GM12878 (cell line): ENCODE data around the gene SCIN. TPM values are rescaled to one million over a fixed set of nuclear protein-coding genes. Genes with fewer than 3 reads are reported as not detected.

ENCODE experiments used
- ATAC-seq: fragments of 200-7000 bp; cut with Tn5 transposase; 3 replicates; pipeline ENCODE4 v1.9.1; 2020; ENCODE audit warnings: mild to moderate bottlenecking, moderate library complexity
- BruUV-seq: library from RNA; stranded (reverse); fragments of 400-500 nt; replicated peaks from 2 replicates; lab custom pipeline; 2021; lab: Mats Ljungman, UMichigan
- CTCF ChIA-PET: fragments of 300-600 bp; sonication (Branson Sonifier 250); formaldehyde crosslinking; extraction: SDS; loops from one replicate; lab custom pipeline; 2021; ENCODE audit warnings: inconsistent platforms; lab: Yijun Ruan, JAX
- POLR2A ChIA-PET: fragments of 350-600 bp; formaldehyde crosslinking; extraction: SDS; loops from one replicate; lab custom pipeline; 2021; ENCODE audit warnings: inconsistent platforms; lab: Charles Lee
- RAD21 ChIA-PET: fragments of 300-600 bp; sonication (Branson Sonifier 250); formaldehyde crosslinking; loops from one replicate; lab custom pipeline; 2023; ENCODE audit warnings: antibody characterized with exemption; ENCODE audit not compliant: unreplicated experiment; lab: Charles Lee
- SMC1A ChIA-PET: fragments of 300-600 bp; sonication (Branson Sonifier 250); formaldehyde crosslinking; loops from one replicate; lab custom pipeline; 2023; ENCODE audit not compliant: unreplicated experiment, uncharacterized antibody; lab: Charles Lee
- DNase-seq: peaks from one replicate; pipeline ENCODE4 v3.0.0-alpha.2; 2011; ENCODE audit warnings: low read depth, low spot score
- FAIRE-seq: peaks from 3 replicates; lab custom pipeline; 2011; peaks lifted over from hg19 to GRCh38; lab: Jason Lieb, UNC
- H2AFZ ChIP-seq: 2 replicates; pipeline ENCODE4 v1.6.0; 2011; ENCODE audit warnings: low read depth, low read length, control low read depth; ENCODE audit not compliant: control insufficient read depth
- H3K27ac ChIP-seq: 2 replicates; pipeline ENCODE4 v1.5.1; 2011; ENCODE audit warnings: control low read depth; ENCODE audit not compliant: control insufficient read depth, insufficient read depth
- H3K27me3 ChIP-seq, 2 experiments: replicated peaks in 1 of 2; 2 replicates each; pipeline versions ENCODE4 v1.6.0 to v1.6.1; 2011; ENCODE audit warnings: low read length in 1 of 2; ENCODE audit not compliant: control insufficient read depth in 2 of 2, insufficient read depth in 2 of 2
- H3K36me3 ChIP-seq, 2 experiments: 2 replicates each; pipeline ENCODE4 v1.5.1; 2011; ENCODE audit warnings: low read length in 1 of 2; ENCODE audit not compliant: control insufficient read depth in 2 of 2, insufficient read depth in 2 of 2
- H3K4me1 ChIP-seq: 2 replicates; pipeline ENCODE4 v1.6.1; 2011; ENCODE audit warnings: mild to moderate bottlenecking, low read length, moderate library complexity, mixed read lengths; ENCODE audit not compliant: control insufficient read depth, insufficient read depth
- H3K4me2 ChIP-seq: 2 replicates; pipeline ENCODE4 v1.6.0; 2011; ENCODE audit warnings: control low read depth; ENCODE audit not compliant: control insufficient read depth, insufficient read depth
- H3K4me3 ChIP-seq: fragments of 200-600 bp; sonication (generic); 2 replicates; pipeline ENCODE4 v1.5.1; 2016
- H3K79me2 ChIP-seq: 2 replicates; pipeline ENCODE4 v1.6.0; 2011; ENCODE audit warnings: low read length; ENCODE audit not compliant: control insufficient read depth, insufficient read depth
- H3K9ac ChIP-seq: 2 replicates; pipeline ENCODE4 v1.8.0; 2011; ENCODE audit warnings: low read length, control low read depth, mixed read lengths; ENCODE audit not compliant: control insufficient read depth, insufficient read depth
- H3K9me3 ChIP-seq: replicated peaks from 3 replicates; pipeline ENCODE4 v1.5.1; 2011; ENCODE audit warnings: mild to moderate bottlenecking, low read length; ENCODE audit not compliant: control insufficient read depth, insufficient read depth
- H4K20me1 ChIP-seq: 2 replicates; pipeline ENCODE4 v1.6.0; 2011; ENCODE audit not compliant: control insufficient read depth, insufficient read depth
- CHD1 ChIP-seq: IDR thresholded peaks from 2 replicates; pipeline ENCODE4 v1.6.1; 2012; ENCODE audit warnings: low read depth, low read length, improper control_type of control experiment
- CHD4 ChIP-seq: fragments of 200-600 bp; sonication (generic); IDR thresholded peaks from 2 replicates; pipeline ENCODE4 v1.6.1; 2016; ENCODE audit warnings: mild to moderate bottlenecking
- CREB1 ChIP-seq: IDR thresholded peaks from 2 replicates; pipeline ENCODE4 v1.6.1; 2012; ENCODE audit warnings: low read depth, mild to moderate bottlenecking, inconsistent platforms
- EED ChIP-seq: sonication (generic); IDR thresholded peaks from 2 replicates; pipeline ENCODE4 v1.6.1; 2016; ENCODE audit warnings: antibody characterized with exemption, low read depth
- EGR1 ChIP-seq, 2 experiments: IDR thresholded peaks; 1 replicate in 1 of 2; 2 replicates in 1 of 2; pipeline ENCODE4 v1.6.1; 2011 to 2012; ENCODE audit warnings: low read depth in 2 of 2, low read length in 2 of 2, borderline replicate concordance in 1 of 2, mild to moderate bottlenecking in 1 of 2, moderate library complexity in 1 of 2
- ESRRA ChIP-seq: IDR thresholded peaks from 2 replicates; pipeline ENCODE4 v1.6.1; 2012; ENCODE audit warnings: mild to moderate bottlenecking, low read length, improper control_type of control experiment
- KLF5 ChIP-seq: fragments of 450-650 bp; IDR thresholded peaks from 2 replicates; pipeline ENCODE4 v1.6.1; 2014; ENCODE audit warnings: mild to moderate bottlenecking; ENCODE audit not compliant: partially characterized antibody
- MEF2A ChIP-seq: IDR thresholded peaks from 2 replicates; pipeline ENCODE4 v1.6.1; 2011; ENCODE audit warnings: low read depth, mild to moderate bottlenecking, low read length, moderate library complexity; ENCODE audit not compliant: insufficient read depth
- NR2F1 ChIP-seq: fragments of 450-650 bp; conservative IDR thresholded peaks from 2 replicates; pipeline ENCODE4 v1.6.1; 2017; ENCODE audit warnings: mild to moderate bottlenecking
- PML ChIP-seq: IDR thresholded peaks from 2 replicates; pipeline ENCODE4 v1.6.1; 2012; ENCODE audit warnings: low read length, inconsistent platforms
- POLR2AphosphoS5 ChIP-seq: IDR thresholded peaks from 2 replicates; pipeline ENCODE4 v1.6.1; 2011; ENCODE audit warnings: mild to moderate bottlenecking, low read length, inconsistent platforms
- SIN3A ChIP-seq: IDR thresholded peaks from 2 replicates; pipeline ENCODE4 v1.6.1; 2012; ENCODE audit warnings: low read depth, low read length, improper control_type of control experiment
- SMARCA5 ChIP-seq: fragments of 450-650 bp; IDR thresholded peaks from 2 replicates; pipeline ENCODE4 v1.6.1; 2017; ENCODE audit warnings: mild to moderate bottlenecking
- TAF1 ChIP-seq: IDR thresholded peaks from 2 replicates; pipeline ENCODE4 v1.6.1; 2011; ENCODE audit warnings: mild to moderate bottlenecking, low read depth, low read length, borderline replicate concordance
- ZNF217 ChIP-seq: fragments of 450-650 bp; IDR thresholded peaks from 2 replicates; pipeline ENCODE4 v1.6.1; 2017; ENCODE audit warnings: antibody characterized with exemption, mild to moderate bottlenecking
- WGBS: methylation state at CpG from one replicate; pipeline ENCODE4 v1.1.6; 2016; ENCODE audit warnings: low lambda C conversion rate; ENCODE audit not compliant: insufficient replicate concordance, insufficient coverage; ENCODE audit errors: missing lambda C conversion rate; 5-methylcytosine and 5-hydroxymethylcytosine counted together
- in situ Hi-C: fragments of 300-500 bp; cut with MboI; formaldehyde crosslinking; loops from 9 replicates; pipeline ENCODE4 v1.14.3; 2018; ENCODE audit warnings: mixed read lengths
- intact Hi-C: fragments of 100-400 bp; cut with micrococcal nuclease; formaldehyde crosslinking; loops from one replicate; pipeline ENCODE4 v1.14.2; 2022; ENCODE audit not compliant: unreplicated experiment
- polyA plus RNA-seq, 11 experiments: library from polyadenylated mRNA; depleted of rRNA in 4 of 11; unstranded in 6 of 11; stranded (reverse) in 5 of 11; fragments of >200 nt; fragmentation: Nextera tagmentation in 4 of 11; fragmentation: Illumina TruSeq in 1 of 11; extraction: Ambion mirVana in 4 of 11; extraction: Trizol in 1 of 11; gene quantifications; 1 replicate in 1 of 11; 2 replicates in 10 of 11; pipeline versions ENCODE4 v1.2.1 to v1.2.3, GENCODE V29; 2011 to 2016; ENCODE audit warnings: inconsistent platforms in 2 of 11, missing spikeins in 2 of 11, low read depth in 1 of 11
- total RNA-seq, 4 experiments: library from RNA; depleted of rRNA in 3 of 4; stranded (reverse); fragments of >200 nt in 3 of 4; fragmentation: Illumina TruSeq in 1 of 4; extraction: Trizol in 1 of 4; gene quantifications; 2 replicates each; pipeline versions ENCODE4 v1.2.1 to v1.2.3, GENCODE V29; 2013 to 2021
- TF ChIP-seq, protein P1 (sequence below): IDR thresholded peaks from 2 replicates; pipeline ENCODE4 v1.6.1; 2012; ENCODE audit warnings: low read depth, low read length, improper control_type of control experiment
- TF ChIP-seq, protein P2 (sequence below): fragments of 150-350 bp; IDR thresholded peaks from 2 replicates; pipeline ENCODE4 v1.6.1; 2014; ENCODE audit warnings: mild to moderate bottlenecking, low read depth, low read length
- TF ChIP-seq, protein P3 (sequence below): IDR thresholded peaks from 2 replicates; pipeline ENCODE4 v1.6.1; 2012; ENCODE audit warnings: low read depth, low read length, improper control_type of control experiment

Gene SCIN
- total and polyA plus RNA-seq, 10 of the 15 experiments (the other 5 are each of a cell fraction or from before 2014, with no cell fraction given), result 0.23 to 2.1 (median 1.0) TPM

DNA sequence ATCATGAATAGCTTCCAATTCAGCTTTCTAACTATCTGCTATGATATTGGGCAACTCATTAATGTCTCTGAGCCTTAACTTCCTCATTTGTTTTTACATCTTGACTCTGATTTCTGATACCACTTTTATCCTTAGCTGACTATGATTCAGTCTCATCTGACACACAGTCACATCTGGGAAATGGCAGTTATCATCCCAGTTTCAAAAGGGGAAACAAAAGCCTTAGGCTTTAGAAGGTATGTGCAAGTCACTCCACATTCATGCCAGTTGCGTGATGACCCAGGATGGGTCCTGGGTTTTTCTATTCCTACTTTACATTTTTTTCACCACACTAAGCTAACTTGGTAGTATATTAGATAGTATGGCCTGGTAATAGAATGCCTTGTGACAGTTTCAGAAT is 12.7 kb downstream of the SCIN start (continued):
- TF ChIP-seq, protein P1, sequence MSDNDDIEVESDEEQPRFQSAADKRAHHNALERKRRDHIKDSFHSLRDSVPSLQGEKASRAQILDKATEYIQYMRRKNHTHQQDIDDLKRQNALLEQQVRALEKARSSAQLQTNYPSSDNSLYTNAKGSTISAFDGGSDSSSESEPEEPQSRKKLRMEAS, result no peak
- TF ChIP-seq PML (no peak), KLF5 (no peak), TAF1 (no peak)
- TF ChIP-seq, all 136 proteins: peak for 0

DNA sequence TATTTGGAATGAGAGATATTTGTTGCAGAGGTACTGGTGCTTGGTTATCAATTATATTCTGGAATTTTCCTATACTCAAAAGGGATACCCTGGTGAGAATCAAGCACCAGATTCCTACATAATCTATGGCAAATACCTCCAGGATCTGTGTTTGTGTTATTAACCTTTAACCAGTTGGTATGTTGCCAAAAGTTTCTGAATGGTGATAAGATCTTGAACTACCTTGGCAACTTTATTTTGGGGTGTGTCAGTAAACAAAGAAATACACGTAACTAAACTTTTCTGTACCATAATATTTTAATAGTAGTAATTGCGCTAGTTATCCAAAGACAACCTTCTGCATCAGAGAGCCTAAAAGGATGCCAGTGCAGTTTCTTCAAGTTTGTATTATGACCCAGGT is 13.4 kb downstream of the SCIN start:
- ATAC-seq, result no peak
- no peak overlapping the region for H3K27ac ChIP-seq
- TF ChIP-seq, protein P2, sequence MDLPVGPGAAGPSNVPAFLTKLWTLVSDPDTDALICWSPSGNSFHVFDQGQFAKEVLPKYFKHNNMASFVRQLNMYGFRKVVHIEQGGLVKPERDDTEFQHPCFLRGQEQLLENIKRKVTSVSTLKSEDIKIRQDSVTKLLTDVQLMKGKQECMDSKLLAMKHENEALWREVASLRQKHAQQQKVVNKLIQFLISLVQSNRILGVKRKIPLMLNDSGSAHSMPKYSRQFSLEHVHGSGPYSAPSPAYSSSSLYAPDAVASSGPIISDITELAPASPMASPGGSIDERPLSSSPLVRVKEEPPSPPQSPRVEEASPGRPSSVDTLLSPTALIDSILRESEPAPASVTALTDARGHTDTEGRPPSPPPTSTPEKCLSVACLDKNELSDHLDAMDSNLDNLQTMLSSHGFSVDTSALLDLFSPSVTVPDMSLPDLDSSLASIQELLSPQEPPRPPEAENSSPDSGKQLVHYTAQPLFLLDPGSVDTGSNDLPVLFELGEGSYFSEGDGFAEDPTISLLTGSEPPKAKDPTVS, result no peak
- TF ChIP-seq ESRRA (no peak), MEF2A (no peak), NR2F1 (no peak), ZNF217 (no peak), SIN3A (no peak), EED (no peak), CHD1 (no peak), SMARCA5 (no peak), EGR1 (IDR thresholded peaks at IDR 0.05; ENCODE audit: borderline replicate concordance in 1 of 2, low read depth in 2 of 2, low read length in 2 of 2) (no peak), CHD4 (no peak), POLR2AphosphoS5 (no peak), CREB1 (no peak)
- TF ChIP-seq, protein P3, sequence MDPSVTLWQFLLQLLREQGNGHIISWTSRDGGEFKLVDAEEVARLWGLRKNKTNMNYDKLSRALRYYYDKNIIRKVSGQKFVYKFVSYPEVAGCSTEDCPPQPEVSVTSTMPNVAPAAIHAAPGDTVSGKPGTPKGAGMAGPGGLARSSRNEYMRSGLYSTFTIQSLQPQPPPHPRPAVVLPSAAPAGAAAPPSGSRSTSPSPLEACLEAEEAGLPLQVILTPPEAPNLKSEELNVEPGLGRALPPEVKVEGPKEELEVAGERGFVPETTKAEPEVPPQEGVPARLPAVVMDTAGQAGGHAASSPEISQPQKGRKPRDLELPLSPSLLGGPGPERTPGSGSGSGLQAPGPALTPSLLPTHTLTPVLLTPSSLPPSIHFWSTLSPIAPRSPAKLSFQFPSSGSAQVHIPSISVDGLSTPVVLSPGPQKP, result no peak
- TF ChIP-seq, all 136 proteins: peak for 0
- Histone ChIP-seq H3K4me1 (peaks cover 4% of the 10 kb centered on the region; the same call in 1 of the 2 replicates), H3K9me3 (no peaks in the 10 kb centered on the region), H3K79me2 (no peaks in the 10 kb centered on the region), H2AFZ (no peak overlapping the region), H3K4me2 (no peak overlapping the region), H3K27me3 (no peaks in the 10 kb centered on the region), H3K4me3 (no peak overlapping the region), H4K20me1 (no peaks in the 10 kb centered on the region), H3K36me3 (no peaks in the 10 kb centered on the region), H3K9ac (no peak overlapping the region)
- no peak for DNase-seq
- in situ Hi-C loops, result no loop called here
- intact Hi-C loops, result no loop called here
- SMC1A ChIA-PET, result interaction anchor here (1.1 kb wide), 1 partner anchor 11 kb away, joined by 3 read pairs; no protein-coding TSS in a partner anchor
- POLR2A ChIA-PET, result no interaction called here
- no TSS peak for BruUV-seq
- CTCF ChIA-PET, result interaction anchor here (0.6 kb wide), 1 partner anchor 1479 kb away, joined by 3 read pairs; no protein-coding TSS in a partner anchor
- RAD21 ChIA-PET, result no interaction called here
- FAIRE-seq, result no peak
- WGBS, result 77% methylated on average over 2 of the region's 2 CpGs
